ENCODE measurements around the gene CENPO. TPM values are rescaled to one million over a fixed set of nuclear protein-coding genes. Genes with fewer than 3 reads are reported as not detected.

Gene CENPO
- total RNA-seq, 1 donor from 2014 or later: 18.0 TPM

DNA sequence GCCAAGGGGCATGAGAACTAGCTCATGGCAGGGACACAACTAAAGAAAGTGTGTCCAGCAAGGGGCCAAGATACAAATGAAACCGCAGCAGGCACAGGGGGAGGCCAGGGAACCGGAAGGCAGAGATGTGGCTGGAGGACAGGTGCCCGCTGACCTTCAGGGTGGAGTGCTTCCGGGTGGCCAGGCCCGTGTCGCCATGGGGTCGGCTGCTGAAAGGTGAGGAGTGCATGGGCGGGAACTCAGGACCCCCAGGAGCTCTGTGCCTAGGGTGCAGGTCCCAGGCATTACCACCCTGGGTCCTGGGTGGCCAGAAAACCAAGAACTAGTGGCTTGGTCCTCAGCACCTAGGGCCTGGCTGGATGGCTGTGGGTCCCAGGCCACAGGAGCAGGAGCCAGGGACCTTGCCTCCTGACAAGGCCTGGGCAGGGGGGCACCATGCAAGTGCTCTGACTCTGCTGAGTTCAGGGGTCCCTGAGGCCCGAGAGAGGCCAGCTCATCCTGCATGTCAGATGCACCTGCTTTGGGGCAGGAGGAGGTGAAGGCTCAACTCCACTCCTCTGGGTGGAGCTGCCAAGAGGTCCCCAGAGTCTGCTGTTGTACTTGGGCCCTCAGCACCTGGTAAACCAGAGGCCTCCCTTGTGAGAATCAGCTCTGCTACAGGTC is 50.9 kb downstream of the CENPO start:
- DNase-seq (ENCODE audit: low read depth): no peak
- TF ChIP-seq CTCF (conservative IDR thresholded peaks at IDR 0.05; ENCODE audit: low read depth, low read length): no peak
- H3K4me3 ChIP-seq (ENCODE audit: low read depth, low read length): no peak overlapping the region

GRCh38 chr2:24845691-24846090 is 52.5 kb downstream of the CENPO start:
- no peak for DNase-seq (ENCODE audit: low read depth)
- TF ChIP-seq CTCF (conservative IDR thresholded peaks at IDR 0.05; ENCODE audit: low read depth, low read length): no peak

GRCh38 chr2:24850944-24851343 is 57.7 kb downstream of the CENPO start:
- TF ChIP-seq CTCF (conservative IDR thresholded peaks at IDR 0.05; ENCODE audit: low read depth, low read length): no peak
- DNase-seq (ENCODE audit: low read depth): no peak
- no peak overlapping the region for H3K4me3 ChIP-seq (ENCODE audit: low read depth, low read length)

More at GRCh38 chr2:24845691-24846090, 52.5 kb downstream of the CENPO start:
- H3K4me3 ChIP-seq (ENCODE audit: low read depth, low read length): no peak overlapping the region

- H3K4me3 ChIP-seq (ENCODE audit: low read depth, low read length): no peak overlapping the region
- TF ChIP-seq CTCF (conservative IDR thresholded peaks at IDR 0.05; ENCODE audit: low read depth, low read length): no peak
- DNase-seq (ENCODE audit: low read depth): no peak
Measured at GRCh38 chr2:24852026-24852425, 58.8 kb downstream of the CENPO start.

DNA sequence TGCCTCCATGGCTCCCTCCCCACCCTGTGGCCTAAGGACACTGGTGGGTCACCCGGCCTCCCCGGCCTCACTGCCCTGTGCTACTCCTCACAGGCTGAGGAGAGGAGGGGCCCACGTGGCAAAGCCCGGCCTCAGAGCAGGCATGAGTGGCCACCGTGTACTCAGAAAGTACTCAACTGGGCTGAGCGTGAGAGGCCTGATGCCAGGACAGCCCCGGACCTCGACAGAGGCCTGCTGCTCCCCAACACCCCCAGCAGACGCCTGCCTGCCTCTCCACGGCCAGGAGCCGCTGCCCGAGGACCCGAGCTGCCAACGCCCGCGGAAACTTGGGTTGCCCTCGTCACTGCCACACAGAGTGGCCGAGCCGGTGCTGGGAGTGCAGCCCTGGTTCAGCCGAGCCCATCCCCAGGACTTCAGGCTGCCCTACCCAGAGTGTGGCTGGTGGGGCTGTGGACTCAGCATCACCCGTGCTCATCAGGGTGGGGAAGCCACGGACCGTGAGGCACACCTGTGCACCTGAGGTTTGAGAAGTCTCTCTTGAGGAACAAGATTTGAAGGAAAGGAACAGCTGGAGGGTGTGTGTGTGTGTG is 59.3 kb downstream of the CENPO start:
- H3K4me3 ChIP-seq (ENCODE audit: low read depth, low read length): no peak overlapping the region
- no peak for DNase-seq (ENCODE audit: low read depth)

DNA sequence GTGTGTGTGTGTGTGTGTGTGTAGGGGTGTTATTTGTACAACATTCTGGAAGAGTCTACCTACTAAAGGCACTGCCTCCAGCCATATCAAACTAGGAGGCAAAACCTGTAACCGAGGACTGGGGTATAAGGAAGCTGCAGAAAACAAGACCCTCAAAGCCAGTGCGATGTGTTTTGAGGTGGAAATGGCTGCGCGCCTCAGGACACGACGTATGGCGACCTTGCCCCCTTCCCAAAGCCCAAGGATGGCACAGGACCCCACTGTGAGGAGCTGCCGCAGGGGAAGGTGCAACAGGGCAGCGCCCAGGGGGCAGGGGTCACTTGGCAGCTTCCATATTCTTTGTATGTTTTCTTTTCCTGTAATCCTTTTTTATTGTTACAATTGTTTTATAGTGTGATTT is 59.8 kb downstream of the CENPO start:
- TF ChIP-seq CTCF (conservative IDR thresholded peaks at IDR 0.05; ENCODE audit: low read depth, low read length): no peak
- H3K4me3 ChIP-seq (ENCODE audit: low read depth, low read length): no peak overlapping the region
- DNase-seq (ENCODE audit: low read depth): no peak

More for the DNA sequence above, 59.3 kb downstream of the CENPO start:
- no peak for TF ChIP-seq CTCF (conservative IDR thresholded peaks at IDR 0.05; ENCODE audit: low read depth, low read length)

GRCh38 chr2:24853996-24854395 is 60.8 kb downstream of the CENPO start:
- H3K4me3 ChIP-seq (ENCODE audit: low read depth, low read length): no peak overlapping the region
- TF ChIP-seq CTCF (conservative IDR thresholded peaks at IDR 0.05; ENCODE audit: low read depth, low read length): no peak
- no peak for DNase-seq (ENCODE audit: low read depth)
